Testis (tissue), 2 donors: ENCODE measurements around the gene TIMELESS.

Experiments
- CTCF ChIP-seq, 3 experiments: fragments of 450-650 bp in 2 of 3; fragments of 200-600 bp in 1 of 3; sonication (generic) in 1 of 3; IDR thresholded peaks; one replicate each; pipeline ENCODE4 v1.5.1; 2016 to 2019; ENCODE audit warnings: antibody characterized with exemption in 3 of 3, mild to moderate bottlenecking in 2 of 3, moderate library complexity in 1 of 3
- POLR2A ChIP-seq: fragments of 450-650 bp; IDR thresholded peaks from one replicate; pipeline ENCODE4 v1.6.1; 2017; ENCODE audit warnings: antibody characterized with exemption, mild to moderate bottlenecking, moderate library complexity

- no peak for TF ChIP-seq CTCF (IDR thresholded peaks at IDR 0.05)
- TF ChIP-seq POLR2A: no peak
Observed at GRCh38 chr12:56389412-56389811, 59.8 kb downstream of the TIMELESS start.
